Measurements from ENCODE around the gene MESD. TPM values are rescaled to one million over a fixed set of nuclear protein-coding genes. Genes with fewer than 3 reads are reported as not detected.

Gene MESD
- total RNA-seq, 1 donor from 2014 or later, result 14.4 TPM

DNA sequence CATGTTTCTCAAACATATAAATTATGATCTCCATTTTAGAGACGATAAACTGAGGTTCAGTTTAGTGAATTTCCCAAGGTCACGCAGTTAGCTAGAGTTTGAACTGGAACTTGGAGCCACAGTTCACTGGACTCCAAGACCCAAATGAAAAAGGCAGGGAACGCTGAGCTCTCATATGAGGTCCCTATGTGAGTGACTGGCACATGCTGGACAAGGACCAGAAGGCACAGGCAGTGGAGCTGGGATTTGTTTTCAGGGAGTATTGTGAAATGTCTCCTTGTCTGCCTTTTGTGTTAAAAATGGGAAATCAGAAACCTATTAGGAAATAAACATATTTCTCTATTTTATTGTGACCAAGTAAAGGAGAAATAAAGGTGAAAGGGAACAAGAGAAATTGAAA is 63.5 kb downstream of the MESD start:
- ATAC-seq (no peak), DNase-seq (no peak)
- intact Hi-C loops (cut with micrococcal nuclease), result no loop called here

DNA sequence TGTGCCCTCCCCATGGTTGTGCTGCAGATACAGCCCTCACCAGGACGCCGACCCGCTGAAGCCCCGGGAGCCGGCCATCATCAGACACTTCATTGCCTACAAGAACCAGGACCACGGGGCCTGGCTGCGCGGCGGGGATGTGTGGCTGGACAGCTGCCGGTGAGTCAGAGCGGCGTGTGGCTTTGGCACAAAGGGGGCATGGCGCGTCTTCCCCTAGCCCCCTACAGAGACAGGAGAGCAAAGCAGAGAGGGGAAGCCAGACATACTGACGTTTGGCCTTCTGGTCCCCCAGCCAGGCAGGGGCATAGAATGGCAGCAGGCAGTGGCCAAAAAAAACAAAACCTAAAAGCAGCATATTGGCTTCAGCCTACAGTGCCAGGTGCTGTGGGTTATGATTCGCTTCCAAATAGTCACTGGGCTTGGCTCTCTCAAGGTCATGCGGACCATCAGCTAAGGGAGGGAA is 64.0 kb downstream of the MESD start:
- ATAC-seq (no peak), DNase-seq (no peak)
- intact Hi-C loops (cut with micrococcal nuclease), result no loop called here

DNA sequence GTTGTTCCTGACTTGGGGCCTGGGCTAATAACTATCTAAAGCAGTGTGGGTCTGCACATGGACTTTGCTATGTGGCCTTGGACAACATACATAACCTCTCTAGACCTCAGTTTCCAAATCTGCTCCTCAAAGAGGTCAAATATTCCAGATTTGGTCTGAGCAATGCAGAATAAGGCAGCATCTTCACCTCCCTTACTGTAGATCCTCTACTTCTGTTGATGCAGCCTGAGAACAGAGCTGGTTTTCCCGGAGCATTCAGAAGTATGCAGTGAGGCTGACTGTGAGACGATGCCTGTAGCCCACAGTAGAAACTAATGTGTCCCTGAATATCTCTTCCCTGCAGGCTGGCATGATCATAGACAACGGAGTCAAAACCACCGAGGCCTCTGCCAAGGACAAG is 65.3 kb downstream of the MESD start:
- DNase-seq (no peak), ATAC-seq (no peak)
- intact Hi-C loops (cut with micrococcal nuclease), result no loop called here

DNA sequence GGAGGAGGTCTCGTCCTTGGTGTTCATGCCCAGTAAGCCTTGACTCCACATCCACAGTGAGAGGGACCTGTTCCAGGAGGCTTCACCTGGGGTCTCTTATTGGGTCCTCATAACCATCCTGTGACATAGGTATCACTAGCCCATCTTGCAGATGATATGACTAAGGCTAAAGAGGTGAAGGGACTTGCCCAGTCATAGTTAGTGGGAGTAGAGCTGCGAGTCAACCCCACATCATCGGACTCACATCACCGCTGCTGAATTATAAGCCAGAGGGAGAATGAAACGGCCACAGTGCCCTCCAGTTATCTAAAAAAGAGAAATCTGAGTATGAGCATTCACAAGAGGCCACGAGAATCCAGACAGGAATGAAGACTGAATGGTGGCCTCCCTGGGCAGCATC is 66.0 kb downstream of the MESD start:
- no peak for ATAC-seq
- intact Hi-C loops (cut with micrococcal nuclease), result no loop called here
- DNase-seq, result no peak

DNA sequence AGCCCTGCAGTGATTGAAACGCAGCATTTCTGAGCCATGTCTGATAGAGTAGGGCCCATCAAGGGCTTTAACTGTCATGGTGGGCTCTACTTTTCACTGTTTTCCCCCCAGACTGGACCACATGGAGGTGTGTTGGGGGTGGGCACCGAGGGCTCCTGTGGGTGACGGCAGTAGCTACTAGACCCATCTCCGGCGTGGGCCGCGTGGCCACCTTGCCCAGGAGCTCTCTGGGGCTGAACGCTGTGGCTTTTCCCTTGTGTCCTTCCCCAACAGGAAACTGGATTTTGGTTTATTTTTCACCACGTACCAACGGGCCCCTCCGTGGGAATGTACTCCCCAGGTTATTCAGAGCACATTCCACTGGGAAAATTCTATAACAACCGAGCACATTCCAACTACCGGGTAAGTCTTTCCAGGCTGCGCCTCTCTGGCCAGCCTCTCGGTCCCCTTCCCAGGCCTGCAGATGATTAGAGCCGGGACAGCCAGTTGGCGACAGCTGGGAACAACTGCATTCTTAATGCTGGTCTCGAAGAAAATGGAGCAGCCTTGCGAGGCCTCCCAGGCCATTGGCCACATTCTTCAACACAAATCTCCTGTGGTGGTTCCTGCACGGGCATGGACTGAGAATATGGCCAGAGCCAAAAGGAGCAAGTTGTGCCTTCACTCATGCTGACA is 67.7 kb downstream of the MESD start:
- intact Hi-C loops (cut with micrococcal nuclease), result no loop called here
- DNase-seq (no peak), ATAC-seq (no peak)

DNA sequence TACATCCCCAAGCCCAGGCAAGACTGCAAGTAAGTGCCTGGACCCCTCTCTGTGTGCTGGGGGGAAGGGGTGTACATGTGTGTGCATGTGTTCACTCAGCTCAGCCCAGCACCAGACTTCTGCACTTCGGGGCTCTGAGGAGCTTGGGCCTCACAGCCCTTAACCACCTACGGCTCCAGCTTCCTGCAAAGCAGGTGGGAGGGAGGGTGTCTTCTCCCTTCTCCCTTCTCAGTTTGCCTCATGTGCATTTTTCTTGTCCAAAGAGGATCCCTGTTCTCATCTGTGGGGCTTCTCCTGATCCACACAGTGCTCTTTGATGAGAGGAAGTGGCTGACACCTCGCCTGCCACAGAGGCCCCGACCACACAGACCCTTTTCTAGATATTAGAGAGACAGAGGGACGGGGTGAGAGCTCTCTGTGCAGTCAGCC is 69.3 kb downstream of the MESD start:
- ATAC-seq, result no peak
- DNase-seq, result no peak
- intact Hi-C loops (cut with micrococcal nuclease), result no loop called here

DNA sequence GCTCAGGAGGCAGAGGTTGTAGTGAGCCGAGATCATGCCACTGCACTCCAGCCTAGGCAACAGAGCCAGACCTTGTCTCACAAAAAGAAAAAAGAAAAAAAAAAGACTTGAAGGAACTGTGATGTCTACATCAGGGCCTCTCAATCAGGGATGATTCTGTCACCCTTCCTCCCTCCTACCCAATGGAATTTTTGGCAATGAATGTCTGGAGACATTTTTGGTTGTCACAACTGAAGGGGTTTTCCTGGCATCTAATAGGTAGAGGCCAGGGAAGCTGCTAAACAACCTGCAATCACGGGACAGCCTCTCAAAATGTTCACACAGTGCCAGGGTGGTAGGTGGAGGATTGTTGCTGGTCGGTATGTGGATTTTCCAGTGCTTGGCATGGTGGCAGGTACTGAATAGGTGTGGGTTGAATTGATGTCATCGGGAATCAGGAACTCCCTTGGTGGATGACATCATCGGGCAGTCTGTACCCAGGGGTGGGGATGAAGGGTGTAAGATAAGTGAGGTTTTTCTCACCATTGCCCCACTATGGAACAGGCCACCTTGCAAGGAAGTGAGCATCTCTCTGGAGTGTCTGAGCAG is 71.3 kb downstream of the MESD start:
- intact Hi-C loops (cut with micrococcal nuclease), result no loop called here
- ATAC-seq (no peak), DNase-seq (no peak)

DNA sequence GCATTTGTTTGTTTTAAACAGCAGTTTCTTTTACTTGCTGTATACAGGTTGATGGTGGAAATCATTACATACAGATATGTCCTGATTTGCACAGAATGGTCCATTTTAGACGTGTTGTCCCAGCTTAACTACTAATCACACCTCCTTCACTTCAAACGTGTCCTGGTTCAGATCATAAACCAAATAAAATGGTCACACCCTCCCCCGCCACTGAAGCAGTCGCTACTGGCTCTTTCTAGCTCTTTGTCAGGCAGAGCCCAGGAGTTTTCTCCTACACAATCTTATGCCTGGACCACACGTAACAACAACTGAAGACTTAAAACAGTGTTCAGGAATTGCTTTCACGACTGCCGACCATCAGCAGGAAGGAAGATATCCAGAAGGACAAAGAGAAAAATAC is 73.6 kb downstream of the MESD start:
- ATAC-seq, result no peak
- intact Hi-C loops (cut with micrococcal nuclease), result no loop called here

DNA sequence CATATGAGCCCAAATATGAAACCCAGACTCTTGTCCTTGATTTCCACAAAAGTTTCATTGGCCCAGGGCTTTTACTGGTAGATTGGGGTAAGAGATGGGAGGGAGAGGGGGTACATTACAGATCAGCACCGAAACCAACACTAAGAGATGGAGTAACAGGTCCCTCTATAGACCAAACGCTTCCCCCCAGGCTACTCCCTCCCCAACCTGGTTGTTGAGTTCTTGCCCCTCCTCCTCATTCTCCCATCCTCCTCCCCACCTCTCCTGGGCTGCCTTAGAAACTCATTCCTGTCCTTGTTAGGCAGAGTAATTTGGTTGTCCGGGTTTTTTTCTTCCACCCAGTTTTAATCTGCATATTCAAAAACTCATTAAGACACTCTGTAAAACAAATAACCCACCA is 74.1 kb downstream of the MESD start:
- ATAC-seq (no peak), DNase-seq (no peak)
- intact Hi-C loops (cut with micrococcal nuclease), result no loop called here

More for the DNA sequence above, 73.6 kb downstream of the MESD start:
- no peak for DNase-seq

DNA sequence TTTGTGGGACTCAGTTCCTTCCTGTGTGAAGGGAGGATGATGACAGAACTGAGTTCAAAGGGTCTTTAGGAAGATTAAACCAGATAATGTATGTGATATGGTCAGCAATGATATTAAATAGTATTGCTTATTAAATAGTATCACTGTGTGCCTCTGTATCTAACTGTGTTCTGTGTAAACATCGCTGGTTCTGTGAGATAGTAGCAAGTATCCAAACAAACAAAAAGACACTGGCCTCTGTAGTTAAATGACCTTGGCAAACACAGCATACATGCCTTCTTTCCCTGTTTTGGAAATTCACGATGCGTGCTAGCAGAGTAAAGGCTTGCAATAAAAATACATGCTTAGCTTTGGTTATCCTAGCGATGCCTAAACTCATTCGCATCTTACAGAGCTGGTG is 76.1 kb downstream of the MESD start:
- intact Hi-C loops (cut with micrococcal nuclease), result no loop called here
- DNase-seq (no peak), ATAC-seq (no peak)

DNA sequence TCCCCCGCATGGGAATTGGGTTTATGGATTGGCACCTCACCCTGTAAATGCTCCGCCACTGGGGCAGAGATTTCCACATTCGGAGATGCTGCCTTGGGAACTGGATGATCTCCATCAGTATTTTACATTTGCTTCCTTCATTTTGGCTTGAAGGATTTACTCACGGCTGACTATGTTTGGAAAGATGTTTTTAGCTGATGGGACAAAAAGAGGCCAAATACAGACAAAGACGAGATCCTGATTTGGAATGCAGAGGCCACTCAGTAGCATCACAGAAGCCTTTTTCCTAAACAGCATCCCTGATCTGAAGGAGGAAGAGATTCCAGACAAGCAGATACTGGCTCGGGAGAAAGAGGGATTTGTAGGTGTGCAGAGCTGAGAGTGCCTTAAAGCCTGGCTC is 76.9 kb downstream of the MESD start:
- DNase-seq (no peak), ATAC-seq (no peak)
- intact Hi-C loops (cut with micrococcal nuclease), result no loop called here

DNA sequence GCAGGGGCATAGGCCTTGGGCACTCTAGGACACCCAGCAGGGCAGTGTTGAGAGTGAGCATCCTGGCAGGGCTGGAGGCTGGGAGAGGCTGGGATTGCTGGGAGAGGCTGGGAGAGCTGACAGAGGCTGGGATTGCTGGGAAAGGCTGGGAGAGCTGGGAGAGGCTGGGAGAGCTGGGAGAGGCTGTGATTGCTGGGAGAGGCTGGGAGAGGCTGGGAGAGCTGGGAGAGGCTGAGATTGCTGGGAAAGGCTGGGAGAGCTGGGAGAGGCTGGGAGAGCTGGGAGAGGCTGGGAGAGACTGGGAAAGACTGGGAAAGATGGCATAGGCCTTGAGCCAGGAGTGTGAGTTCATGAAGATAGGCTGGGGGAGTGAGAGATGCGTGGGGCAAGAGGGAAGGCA is 77.8 kb downstream of the MESD start:
- intact Hi-C loops (cut with micrococcal nuclease), result no loop called here
- no peak for ATAC-seq
- DNase-seq, result no peak

DNA sequence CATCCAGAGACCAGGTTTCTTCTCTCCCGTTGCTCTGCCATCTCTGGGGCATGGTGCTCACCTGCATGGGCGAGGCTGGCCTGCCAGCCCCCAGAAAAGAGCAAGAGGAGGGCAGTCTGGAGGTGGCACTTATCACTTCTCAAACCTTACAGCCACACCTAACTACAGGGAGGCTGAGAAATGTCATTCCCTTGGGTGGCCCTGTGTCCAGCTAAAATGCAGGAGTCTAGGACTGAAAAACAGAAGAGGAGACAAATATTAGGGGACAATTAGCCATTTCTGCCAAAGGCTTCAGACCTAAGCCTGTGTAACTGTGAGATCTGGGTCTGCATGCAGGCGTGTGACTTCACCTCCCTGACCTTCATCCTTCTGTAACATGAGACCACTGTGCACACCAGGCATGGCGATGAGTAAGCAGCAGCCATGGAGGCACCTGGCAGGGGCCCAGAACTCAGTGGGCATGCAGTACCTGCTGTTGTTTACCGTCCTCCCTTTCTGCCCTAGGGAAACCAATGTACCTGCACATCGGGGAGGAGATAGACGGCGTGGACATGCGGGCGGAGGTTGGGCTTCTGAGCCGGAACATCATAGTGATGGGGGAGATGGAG is 83.4 kb downstream of the MESD start:
- no peak for ATAC-seq
- intact Hi-C loops (cut with micrococcal nuclease), result no loop called here
- DNase-seq, result no peak

DNA sequence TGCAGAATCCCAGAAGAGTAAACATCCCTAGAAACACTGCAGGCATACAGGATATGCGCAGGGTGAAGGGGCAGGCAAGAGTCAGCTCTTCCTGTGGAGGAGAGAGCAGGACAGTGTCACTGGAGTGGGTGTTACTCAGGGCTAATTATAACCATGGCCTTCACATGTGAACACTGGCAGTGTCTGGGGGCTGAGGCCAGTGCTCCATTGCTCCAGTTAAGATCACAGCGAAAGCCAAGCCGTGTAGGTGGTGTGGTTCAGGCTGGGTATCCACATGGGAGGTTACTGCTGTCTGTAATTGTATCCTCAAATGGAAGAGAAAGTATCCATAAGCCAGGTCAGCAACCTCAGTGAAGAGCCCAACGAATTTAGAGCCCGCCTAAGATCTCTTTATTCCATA is 84.6 kb downstream of the MESD start:
- peak; percentile 76 for ATAC-seq
- intact Hi-C loops (cut with micrococcal nuclease), result no loop called here
- DNase-seq, result no peak

DNA sequence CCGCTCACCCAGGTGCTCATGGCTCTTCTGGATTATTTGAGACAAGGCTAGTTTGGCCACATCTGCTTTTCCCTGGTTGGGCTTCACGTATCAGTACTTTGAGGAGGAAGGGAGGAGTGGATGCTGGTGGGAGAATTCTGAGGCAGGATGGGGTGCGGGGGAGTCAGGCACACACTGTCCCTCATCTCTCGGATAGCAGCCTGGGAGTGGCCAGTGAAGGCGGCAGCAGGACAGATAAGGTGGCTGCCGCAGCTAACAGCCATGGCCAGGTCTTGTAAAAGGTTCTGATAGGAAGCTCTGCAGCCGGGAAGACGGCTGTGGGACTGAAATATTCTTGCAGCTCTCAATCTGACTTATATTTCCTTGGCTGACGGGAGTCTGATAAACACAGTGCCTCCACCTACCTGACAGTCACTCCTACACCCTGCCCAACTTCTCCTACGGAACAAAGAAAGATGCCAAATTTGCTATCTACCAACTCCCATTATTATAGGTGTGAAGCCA is 87.3 kb downstream of the MESD start:
- DNase-seq (no peak), ATAC-seq (peak; percentile 15)
- intact Hi-C loops (cut with micrococcal nuclease), result no loop called here

DNA sequence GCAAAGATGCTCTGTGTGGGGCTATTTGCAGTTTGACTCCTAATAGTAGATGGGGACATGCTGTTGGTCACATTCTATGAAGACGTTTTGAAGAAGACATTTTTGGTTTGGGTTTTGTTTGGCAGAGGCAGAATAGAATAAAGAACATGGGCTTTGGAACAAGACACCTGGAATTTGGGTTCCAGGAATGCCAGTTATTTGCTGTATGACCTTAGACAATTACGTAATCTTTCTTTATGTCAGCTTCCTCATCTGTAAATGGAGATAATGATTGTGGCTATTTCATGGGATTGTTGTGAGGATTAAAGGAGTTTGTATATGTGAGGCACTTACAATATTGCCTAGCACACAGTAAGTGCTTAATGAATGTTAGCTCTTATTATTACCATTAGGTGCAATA is 91.6 kb downstream of the MESD start:
- ATAC-seq, result no peak
- intact Hi-C loops (cut with micrococcal nuclease), result no loop called here
- no peak for DNase-seq

Small RNAs within 50 kb of the gene (microRNA-seq; reads per million reads assigned to microRNA genes)
- not detected for gene MIR4514 (ENCODE audit: borderline number of aligned reads)

Other genes with a start within 250 kb of the MESD start
- not detected for gene CEMIP, start 210.4 kb downstream of the MESD start, total RNA-seq
- 6.4 TPM for gene TLNRD1, start 11.1 kb upstream of the MESD start, total RNA-seq
- gene CFAP161, start 144.5 kb upstream of the MESD start, total RNA-seq, result 0.94 TPM
- 5.5 TPM for gene IL16, start 207.1 kb upstream of the MESD start, total RNA-seq